Activated CD4-positive, alpha-beta T cell treated with anti-CD3 and anti-CD28 coated beads for 4 hours (primary cell): ENCODE data around the gene GNB1L.

ENCODE experiments used
- DNase-seq, 2 donors: peaks; one replicate each; pipeline ENCODE4 v3.0.0-alpha.2; 2020

GNB1L gene

DNA sequence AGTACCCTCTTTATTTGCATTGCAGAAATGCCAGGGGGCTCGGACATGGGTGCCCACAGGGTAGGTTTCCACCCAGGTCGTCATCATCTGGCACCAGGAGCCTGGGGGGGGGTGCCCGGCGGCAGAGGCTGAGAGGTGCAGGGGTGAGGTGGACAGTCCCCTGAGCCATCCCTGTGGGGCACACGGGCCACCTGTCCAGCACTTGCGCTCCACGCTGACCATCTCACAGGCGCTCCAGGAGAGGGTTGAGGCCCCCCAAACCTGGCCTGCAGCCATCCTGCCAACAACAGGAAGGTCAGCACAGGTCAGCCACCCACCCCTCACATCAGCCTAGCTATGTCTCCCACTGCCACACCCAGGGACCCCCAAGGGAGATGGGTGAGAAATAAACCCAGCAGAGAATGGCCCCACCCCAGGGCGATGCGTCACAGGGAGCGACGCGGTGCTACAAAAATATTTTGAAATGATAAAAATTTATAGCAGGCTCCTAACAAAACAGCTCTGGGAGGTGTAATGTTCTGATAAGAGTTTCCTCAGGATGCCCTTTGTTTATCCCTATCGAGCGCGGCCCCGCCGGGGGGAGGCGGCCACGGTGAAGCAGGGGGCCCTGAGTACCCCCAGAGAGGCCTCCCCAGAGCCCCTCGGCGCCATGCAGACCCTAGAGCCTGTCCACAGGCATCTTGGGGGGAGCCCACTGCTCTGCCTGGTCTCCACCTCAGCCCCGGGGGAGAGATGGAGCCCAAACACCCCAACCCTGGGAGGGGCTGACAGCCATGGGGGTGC, 21.0 kb upstream of the GNB1L start:
- DNase-seq: no peak

DNA sequence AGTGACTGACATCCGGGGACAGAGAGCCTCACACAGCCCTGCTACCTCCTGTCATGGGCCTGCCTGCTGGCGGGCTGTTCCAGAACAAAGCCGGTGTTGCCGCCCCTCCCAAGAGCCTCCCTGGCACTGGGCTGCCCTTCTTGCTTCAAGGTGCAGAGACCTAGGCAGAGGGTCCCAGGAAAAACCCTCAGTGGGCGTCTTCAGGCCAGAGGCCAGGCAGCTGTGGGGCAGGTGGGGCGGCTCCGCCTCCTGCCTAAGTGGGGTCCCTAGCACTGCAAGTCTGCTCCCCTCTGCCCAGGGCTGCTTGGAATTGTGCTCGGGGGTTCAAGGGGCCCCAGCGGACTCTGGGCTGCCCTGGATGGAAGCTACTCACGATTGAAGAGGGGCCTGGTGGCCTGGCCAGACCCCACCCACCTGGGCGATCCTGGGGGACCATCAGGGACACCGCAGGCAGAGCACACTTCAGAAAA, 20.4 kb upstream of the GNB1L start:
- DNase-seq: no peak

DNA sequence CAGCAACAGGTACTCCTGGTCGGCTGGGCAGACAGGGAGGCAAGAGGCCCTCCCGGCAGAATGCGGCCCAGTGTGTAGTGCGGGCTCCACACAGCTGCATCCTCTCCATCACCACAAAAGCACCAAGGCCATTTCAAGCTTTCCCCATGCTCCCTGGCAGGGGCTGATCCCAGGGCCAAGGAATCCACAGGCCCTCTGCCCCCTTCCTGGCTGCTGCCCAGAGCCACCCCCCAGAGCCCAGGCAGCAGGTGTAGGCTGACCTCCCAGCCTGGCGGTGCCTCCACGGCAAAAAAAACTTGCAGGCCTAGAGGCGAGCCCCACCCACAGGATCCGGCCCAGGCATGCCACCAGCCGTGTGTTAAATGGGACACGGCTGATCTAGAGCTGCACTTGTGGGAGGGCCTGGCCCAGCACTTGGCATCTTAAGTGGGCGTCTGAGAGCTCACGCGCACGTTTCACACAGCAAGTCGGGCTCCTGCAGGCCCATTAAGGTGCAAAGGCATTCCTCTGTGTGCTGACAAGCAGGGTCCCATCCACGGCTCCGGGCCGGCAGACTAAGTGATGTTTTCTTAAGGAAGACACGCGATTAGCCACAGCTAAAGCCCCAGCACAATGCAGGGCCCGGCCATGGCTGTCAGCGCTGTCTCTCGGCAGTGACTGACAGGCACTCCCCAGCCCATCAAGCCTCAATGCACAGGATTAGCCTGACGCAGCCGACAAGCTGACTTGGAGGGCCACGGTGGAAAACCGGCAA, 19.8 kb upstream of the GNB1L start:
- peak; percentile 32 to 46 for DNase-seq

DNA sequence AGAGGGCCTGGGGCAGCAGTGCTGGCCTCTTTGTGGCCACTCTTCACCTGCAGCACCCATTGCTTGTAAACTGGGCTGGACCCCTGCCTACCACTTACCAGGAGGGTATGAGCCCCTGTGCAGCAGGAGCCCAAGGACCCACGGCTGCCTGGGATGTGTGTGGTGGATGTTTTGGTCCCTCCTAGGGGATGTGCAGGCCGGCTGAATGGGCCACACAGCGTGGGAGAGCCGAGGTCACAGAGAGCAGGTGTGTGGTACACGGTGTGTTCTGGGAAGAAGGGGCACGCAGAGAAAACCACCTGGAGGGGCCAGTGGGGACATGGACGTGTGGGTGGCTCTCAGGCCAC, 19.3 kb upstream of the GNB1L start:
- no peak for DNase-seq

DNA sequence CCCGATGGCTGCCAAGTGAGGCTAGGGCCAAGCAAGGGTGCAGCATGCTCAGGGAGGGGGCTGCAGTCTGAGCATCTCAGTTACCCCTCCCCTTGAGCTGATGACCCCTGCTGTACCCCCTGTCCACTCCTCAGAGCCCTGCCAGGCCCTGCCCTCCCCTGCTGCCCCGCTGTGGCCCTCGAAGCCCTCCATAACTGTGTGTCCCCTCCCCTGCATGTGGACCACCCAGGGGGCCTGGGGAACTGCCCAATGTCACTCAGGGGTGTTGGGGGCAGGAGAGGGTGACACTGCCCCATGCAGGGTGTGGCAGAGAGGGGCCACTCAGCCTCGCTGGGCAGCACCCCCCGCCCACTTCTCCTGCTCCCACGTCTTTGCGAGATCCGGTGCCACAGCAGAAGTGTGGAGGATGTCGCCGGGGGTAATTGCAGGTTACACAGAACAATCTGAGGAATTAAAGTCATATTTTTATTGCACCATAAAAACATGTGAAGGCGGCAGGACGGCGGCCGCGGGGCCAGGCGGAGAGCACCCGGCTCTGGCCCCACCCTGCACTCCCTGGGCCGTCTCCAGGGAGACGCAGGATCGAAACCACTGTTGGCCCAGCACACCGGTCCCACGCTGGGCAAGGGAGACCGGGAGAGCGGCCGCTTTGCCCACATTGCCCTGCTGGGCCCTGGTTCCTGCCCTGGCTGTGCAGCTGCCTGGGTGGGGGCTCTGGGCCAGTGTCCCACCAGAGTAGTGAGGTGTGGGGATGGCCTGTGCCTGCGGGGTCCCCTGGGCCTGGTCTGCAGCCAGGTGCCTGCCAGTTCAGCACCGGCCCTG, 18.7 kb upstream of the GNB1L start:
- DNase-seq: no peak

DNA sequence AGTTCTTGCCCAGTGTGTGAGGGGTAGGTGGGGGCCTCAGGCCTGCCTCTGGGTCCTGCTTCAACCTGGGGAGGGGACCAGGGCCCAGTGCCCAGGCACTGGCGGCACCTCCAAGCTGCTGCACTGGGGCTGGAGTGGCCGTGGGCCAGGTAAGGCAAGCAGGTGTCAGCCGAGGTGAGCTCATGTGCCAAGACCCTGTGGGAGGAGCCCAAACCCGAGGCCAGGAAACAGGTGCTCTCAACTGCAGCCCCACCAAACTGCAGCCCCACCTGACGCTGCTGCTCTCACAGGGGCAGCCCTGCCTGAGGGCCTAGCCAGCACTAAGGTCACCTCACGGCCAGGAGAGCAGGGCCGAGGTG, 18.1 kb upstream of the GNB1L start:
- DNase-seq: no peak

DNA sequence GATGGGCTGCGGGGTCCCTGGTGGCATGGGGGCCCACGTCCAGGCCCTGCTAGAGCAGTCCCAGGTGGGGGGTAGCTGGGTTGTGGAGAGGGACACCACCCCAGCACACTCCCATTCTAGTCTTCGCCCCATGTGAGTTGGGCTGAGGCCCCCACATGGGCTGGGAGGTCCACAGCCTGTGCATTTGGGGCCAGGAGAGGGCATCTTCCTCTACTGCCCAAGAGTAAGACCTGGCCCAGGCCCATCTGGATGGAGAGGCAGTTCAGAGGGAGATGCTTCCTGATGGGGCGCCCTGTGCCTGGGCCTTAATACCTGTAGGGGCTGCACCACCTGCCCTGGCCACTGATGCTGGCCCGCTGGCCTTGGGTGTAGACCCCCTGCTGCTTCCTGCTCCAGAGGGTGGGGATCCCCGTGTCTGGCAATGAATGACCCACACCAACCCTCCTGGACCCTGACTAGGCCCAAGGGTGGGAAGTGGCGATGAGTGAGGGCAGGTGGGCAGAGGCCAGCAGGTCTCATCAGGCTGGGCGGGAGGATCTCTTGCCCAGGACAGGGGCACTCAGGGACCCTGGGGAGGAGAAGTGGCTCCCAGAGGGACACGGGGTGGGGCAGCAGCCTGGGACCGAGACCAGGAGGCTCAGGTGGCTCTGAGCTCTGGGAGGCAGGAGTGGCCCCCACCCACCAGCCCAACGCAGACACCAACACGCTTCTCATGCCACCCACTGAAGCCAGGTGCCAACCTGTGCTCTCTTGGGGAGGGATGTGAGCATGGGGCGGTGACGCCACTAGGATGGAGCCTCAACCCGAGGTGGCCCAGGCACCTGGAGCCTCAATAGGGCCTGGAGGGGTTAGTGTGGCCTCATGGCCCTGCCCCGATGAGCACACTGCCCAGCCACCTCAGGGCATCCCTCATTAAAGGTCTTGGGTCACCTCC, 17.4 kb upstream of the GNB1L start:
- no peak for DNase-seq

DNA sequence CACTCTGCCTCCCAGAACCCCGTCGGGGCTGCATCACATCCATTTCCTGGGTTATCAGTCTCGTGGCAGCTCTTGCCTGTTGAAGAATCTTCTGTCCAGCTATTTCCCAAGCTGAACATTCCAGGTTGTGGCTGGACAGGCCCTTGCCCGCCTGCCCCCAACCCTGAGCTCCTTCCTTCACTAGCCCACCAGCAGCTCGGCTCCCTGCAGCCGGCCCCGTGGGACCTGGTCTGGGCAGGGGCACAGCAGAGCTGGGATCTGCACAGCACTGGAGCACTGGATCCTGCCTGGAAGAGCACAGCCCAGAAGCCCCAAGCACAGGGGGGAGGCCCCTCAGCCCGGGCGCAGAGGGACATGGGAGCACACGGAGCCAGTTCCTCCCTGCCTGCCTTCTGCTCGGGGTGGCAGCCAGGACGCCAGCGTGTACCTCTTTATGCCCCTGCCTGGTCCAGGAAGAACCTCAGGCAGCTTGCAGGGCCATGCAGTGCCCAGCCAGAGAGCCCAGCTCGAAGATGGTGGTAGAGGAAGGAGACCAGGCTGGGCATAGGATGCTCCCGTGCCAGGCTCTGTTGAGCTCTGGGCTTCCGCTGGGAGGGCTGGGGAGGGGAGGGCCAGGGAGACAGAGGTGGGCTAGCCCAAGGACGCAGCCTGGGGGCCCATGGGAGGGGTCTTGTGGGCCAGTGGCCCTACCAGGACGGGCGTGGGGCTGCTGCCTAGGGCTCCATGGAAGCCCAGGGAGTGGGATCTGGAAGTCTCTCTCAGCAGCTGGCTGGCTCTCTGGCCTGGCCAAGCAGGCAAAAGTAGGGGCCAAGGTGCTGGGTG, 16.6 kb upstream of the GNB1L start:
- DNase-seq: no peak

DNA sequence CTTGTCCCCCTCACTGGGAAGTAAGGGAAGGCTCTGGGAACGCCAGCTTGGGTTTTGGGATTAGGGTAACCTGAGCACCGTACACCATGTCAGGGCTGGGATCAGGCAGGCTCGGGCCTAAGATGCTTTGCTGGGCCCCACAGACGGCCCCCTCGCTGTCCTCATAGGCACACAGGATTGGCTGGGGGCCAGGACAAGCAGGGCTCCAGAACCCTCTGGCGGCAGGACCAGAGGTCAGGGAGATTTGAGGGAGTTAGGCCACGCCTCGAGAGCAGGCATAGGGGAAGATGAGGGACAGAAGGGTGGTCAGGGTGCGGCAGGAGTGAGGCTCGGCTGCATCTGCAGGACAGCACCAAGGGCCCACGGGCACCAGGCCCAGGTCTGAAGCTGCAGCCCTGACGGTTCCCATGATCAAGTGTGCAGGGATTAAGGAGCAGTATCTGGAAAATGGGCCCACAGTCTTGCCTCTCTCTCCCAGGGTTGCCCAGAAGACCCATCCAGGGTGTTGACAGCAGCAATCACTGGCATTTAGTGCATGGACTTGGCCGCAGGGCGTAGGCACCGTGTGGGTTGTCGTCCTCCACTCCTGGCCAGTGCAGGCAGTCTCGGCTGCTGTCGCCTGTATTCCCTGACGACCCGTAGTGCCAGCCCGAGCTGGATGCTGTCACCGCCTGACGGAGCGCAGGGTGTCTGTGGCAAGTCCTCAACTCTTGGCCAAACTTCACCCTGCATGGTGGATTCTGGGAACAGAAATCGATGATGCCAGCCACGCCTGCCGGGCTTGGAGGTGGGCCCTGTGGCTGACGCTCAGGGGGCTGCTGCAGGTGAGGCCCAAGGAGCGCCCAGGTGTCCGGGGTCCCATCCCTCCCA, 15.7 kb upstream of the GNB1L start:
- DNase-seq: no peak

DNA sequence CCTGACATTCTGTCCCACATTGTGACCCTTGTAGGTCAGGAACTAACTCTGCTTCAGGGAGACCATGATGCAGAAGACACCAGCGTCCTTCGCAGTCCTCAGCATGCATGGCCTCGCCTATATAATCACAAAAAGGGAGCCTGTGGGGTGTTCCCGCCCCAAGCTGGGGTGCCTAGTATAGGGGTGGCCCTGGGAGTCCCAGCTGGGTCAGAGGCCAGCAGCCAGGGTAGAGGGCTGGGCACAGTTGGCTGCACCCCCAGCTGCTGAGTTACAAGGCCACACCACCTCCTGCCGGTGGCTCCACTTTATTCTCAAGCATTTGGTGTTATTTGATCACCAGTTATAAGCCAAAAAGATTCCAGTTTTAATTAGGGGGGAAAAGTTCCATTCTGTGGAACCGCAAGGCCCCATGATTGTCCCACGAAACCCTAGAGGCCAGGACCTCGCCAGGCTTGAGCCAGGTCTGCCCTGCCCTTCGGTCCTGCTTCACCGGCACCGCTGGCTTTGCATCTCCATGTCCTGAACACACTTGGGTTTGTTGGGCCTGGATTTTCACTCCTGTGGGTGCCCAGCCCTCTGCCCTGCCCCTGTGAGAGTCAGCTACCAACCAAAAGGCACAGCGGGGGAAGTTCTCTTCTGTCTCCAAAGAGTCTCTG, 15.0 kb upstream of the GNB1L start:
- DNase-seq: no peak

DNA sequence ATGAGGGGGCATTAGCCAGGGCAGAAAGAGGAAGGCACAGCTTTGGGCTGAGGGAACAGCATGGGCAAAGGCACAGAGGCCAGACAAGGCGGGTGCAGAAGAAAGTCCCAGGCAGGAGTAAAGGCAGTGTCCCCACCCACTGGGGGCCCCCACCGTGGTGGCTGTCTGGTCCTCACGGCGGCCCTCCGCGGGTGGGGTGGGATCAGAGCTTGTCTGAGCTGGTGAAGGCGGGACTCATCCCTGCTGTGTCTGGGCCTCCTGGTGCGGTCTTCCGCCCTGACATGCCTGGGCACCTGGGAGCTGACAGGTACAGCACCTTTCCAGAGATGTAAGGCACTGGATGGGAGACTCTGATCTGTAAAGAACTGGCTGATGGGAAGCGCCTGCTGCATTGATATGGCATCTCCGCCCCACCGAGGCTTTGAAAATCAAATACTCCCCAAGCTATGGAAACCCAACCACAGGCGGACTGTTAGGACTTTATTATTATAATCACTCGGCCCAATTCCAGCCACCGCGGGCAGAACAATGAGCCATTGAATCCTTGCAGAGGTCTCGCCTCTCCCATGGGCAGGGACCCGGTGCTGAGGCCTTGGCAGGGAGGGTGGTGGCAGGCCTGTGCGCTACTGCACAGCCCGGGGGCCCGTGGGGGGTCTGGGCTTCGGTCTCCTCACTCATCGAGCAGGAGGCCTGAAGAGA, 14.2 kb upstream of the GNB1L start:
- DNase-seq: no peak

DNA sequence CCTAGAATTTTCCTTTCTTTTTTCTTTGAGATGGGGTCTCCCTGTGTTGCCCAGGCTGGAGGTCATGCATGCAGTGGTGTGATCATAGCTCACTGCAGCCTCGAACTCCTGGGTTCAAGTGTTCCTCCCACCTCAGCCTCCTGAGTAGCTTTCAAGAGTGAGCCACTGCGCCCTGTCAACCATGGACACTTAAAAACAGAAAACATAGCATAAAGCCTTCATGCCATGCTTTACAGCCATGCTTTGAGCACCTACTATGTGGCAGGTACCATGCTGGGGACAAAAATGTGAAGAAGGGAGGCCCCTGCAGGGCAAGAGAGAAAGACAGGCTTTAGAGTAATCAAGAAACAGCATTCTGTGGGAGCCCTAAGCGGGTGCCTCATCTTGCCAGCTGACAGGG, 13.7 kb upstream of the GNB1L start:
- DNase-seq: no peak

DNA sequence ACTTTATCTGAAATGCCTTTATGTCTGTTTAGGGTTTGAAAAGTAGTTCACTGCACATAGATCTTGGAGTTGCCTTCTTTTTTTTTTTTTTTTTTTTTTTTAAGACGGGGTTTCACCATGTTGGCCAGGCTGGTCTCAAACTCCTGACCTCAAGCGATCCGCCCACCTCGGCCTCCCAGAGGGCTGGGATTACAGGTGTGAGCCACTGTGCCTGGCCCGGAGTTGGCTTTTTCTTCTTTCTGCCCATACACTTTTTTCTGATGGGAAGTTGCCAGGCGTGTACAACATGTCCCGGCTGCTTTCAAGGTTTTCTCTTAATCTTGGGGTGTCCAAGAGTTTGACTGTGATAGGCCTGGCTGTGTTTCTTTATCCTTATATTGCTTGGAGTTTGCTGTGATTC, 12.9 kb upstream of the GNB1L start:
- DNase-seq: no peak

DNA sequence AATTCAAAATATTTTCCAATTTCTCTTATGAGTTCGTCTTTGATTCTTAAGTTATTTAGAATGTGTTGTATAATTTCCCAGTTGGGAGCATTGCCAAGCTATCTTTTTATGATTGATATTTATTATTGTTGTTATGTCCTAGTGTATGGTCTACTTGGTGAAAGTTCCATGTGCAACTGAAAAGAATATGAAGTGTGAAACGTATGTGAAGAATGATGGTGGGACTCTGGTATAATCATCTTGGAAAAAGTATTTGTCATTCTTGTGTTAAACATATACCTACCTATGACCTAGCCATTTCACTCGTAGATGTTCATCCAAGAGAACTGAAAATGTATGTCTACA, 12.0 kb upstream of the GNB1L start:
- DNase-seq: no peak

DNA sequence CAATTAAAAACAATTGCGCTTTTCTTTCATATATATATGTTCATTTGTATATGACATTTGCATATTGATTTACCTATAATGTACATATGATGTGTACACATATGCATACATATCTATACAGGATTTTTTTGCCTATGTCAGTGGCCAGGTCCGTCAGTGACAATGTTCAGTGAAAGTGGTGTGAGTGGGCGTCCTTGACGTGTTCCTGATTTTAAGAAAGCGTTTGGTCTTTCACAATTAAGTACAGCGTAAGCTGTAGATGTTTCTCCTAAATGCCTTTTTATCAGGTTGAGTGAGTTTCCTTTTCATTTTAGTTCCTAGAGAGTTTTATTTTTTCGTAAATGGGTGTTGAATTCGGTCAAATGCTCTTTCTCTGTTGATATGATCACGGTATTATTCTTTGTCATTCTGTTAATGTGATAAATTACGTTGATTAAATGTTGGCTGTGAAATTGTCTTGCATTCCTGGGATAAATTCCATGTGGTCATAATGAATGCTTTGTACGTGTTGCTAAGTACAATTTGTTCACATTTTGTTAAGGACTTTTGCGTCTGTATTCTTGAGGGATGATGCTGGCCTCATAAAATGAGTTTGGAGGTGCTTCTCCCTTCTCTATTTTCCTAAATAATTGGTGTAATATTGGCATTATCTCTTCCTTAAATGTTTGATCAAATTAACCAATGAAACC, 10.6 kb upstream of the GNB1L start:
- DNase-seq: no peak

DNA sequence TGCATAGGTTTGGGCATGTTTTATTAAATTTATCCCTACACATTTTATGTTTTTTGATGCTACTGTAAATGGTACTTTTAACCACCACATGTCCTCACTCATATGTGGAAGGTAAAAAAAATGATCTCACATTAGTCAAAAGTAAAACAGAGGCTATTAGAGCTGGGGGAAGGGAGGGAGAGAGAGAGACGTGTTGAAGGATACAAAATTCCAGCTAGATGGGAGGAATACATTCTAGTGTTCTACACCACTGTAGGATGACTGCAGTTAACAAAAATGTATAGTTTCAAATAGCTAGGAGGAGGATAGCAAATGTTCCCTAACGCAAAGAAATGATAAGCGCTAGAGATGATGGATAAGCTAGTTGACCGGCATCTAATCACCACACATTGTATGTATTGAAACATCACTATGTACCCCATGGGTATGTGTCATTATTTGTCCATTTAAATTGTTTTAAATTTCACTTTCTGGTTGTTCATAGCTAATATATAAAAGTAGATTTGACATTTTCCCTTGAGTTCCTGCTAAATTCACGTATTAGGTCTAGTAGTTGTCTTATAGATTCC, 9.9 kb upstream of the GNB1L start:
- DNase-seq: no peak

DNA sequence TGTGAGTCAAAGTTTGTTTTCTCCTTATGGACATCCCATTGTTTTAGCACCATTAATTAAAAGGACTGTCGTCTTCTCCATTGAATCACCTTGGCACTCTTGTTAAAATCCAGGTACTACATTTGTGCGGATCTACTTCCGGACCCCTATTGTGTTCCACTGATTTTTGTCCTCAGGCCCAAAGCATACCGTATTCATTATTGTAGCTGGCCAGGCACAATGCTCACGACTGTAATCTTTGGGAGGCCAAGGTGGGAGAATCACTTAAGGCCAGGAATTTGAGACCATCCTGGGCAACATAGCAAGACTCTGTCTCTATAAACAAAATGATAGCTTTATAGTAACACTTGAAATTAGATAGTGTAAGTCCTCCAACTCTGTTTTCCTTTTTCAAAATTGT, 8.9 kb upstream of the GNB1L start:
- no peak for DNase-seq

DNA sequence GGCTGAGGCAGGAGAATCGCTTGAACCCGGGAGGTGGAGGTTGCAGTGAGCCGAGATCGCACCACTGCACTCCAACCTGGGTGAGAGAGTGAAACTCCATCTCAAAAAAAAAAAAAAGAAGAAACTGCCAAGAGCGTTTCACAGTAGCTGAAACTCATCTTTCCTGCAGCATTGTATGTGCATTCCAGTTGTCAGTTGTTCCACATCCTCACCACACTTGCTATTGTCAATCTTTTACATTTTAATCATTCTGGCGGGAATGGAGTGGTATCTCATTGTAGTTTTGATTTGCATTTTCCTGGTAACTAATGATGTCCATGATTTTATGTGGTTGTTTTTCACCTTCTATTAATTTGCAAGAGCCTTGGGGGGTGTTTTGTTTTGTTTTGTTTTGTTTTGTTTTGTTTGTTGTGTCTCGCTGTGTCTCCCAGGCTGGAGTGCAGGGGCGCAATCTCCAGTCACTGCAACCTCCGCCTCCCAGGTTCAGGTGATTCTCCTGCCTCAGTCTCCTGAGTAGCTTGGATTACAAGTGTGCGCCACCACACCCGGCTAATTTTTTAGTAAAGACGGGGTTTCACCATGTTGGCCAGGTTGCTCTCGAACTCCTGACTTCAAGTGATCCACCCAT, 8.1 kb upstream of the GNB1L start:
- no peak for DNase-seq
